HG03060 (cell line): ENCODE measurements around the gene PITX2.

ENCODE experiments used
- ATAC-seq: cut with Tn5 transposase; IDR thresholded peaks from one replicate; pipeline ENCODE4 v1.9.1; 2021; ENCODE audit warnings: low read depth, moderate number of reproducible peaks; ENCODE audit not compliant: unreplicated experiment

The PITX2 gene

DNA sequence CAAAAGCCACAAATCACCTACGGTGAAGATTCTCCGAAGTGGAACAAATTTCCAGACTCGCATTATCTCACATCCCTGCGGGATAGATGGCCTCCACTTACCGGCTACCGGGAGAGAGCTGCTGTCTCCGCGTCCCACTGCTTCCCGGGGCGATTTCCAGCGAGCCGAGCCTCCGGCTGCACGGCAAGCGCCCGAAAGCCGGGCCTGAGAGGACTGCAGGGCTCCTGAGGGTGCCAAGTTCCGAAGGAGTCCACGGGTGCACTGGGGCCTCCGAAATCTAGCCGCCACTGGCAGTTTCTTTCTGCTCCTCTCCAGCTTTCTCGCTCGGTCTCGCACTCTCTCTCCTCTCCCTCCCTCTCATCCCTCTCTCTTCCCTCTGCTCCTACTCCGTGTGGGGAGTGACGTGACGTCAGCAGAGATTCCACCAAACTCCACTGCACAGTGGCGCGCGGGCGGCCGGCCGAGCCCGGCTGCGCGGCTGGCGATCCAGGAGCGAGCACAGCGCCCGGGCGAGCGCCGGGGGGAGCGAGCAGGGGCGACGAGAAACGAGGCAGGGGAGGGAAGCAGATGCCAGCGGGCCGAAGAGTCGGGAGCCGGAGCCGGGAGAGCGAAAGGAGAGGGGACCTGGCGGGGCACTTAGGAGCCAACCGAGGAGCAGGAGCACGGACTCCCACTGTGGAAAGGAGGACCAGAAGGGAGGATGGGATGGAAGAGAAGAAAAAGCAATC, 14.0 kb upstream of the PITX2 start:
- no peak for ATAC-seq

DNA sequence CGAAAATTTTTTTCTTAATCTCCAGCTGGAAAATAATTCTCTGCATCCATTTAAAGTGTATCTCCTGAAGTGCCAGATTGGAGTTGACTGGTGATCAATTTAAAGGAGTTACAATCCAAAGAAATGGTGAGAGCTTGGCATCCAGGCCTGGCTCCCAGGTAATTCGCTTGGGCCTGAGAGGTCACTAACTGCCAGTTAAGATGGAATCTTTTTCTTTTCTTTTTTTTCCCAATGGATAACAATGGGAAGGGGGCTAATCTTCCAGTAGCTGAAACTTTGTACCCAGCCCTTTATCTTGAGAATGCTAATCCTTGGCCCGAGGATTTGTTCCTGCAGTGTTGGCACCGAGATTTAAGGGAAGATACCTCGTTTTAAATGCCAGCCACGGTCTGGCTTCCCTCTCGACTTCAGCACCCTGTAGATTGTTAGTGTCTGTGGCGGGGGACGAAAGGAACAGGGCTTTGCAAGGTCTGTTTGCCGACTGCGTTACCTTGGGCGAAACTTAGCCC, 13.3 kb upstream of the PITX2 start:
- no peak for ATAC-seq

DNA sequence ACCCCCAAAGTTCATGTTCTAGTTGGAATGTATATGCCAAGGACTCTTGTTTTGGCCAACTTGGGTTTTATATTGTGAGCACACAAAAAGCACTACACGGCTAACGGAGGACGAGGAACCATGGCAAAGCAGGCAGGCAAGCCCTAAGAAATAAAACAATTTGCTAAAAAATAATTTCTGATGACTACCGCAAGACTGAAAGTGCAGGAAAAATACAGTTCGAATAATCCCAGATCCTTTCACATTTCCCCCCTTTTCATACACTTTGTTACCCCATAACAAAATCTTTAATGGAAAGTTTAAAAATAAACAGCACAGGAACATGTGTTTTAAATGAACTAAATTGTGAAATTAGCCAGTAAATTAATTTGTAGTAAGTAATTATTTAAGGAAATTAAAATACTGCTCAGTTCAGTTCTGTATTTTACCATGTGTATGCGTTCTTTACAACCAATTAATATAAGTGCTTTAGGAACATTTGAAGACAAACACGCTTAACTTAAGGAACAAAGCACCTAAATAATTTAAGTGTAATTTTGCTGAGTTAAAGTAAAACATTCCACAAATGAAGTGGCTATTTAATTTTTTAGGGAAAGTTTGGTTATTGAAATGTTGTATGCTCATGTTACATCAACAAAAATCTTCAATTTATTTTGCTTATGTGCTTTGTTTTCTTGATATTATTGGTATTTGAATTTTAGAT, 12.4 kb upstream of the PITX2 start:
- ATAC-seq: no peak

DNA sequence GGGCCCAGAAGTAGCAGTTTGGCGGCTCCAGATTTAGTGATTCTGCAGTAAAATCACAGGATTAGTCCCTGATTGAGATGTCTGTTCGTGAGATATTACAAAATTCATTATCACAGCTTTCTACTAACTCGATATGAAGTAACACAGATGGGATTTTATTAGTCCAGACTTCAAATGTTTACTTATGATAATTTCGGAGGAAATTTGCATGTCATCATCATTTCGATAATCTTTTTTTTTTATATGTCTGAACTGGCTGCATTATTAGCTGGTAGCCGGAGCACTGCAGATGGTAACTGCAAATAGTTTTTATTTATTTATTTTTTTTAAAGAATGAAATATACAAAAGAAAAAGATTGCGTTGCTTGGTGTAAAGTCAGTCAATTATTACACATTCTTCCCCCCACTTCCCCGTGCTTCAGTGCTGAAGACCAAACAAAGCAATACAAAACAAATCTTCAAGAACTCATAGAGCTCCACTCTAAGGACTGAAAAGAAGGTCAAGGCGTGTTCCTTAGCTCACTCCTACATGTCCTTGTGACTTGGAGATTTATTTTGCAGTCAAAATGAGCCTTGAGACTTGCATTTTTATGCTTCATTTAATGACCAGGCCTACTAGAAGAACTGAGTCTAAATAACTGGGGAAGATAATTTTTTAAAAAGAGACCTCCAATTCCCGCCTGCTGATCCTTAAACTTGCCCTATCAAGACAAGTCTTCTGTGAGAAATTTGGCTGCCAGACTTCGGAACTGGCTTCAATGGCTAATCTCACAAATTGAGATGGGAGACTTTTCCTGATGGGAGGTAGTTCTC, 11.7 kb upstream of the PITX2 start:
- ATAC-seq: no peak

DNA sequence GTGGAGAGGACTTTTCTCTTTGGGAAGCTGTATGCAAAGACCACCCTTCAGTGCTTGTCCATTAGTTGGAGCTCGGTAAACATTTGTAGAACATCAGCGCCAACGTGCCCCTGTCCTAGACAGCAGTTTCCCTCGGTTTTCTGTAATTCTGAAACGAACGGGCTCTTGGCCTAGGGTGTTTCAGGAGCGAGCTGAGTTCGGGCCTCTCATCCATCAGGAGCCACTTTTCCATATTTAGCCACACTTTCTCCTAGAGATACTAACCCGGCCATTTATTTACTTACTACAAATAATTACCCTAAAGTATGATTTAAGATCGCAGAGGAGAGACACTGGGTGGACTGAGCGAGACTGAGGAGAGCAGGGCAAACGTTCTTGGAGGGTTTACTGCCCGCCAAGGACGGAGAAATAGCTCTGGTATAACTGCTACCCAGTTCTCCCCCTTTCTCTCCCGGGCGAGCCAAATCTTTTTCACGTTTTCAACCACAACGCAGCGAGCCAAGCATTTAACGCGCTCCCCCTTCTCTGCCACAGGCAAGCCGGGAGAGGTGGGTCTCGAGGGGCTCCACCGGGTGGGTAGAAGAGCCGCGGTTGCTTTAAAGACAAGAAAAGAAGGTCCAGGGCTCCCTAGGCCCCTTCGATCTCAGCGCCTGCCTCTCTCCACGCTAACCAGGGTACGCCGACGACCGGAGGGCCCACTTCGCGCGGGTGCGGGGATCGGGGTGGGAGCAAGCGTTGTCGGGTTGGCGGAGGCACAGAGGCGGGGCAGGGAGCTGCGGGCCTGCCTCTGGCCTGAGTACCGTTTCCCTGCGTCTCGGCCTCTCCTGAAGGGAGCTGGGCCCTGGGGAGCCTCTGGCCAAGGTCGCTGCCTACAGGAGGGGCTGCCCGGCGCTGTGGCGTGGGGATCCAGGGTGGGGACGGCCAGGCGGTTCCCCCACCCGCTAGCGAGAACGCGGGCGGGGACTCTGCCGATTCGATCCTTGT, 10.8 kb upstream of the PITX2 start:
- ATAC-seq: no peak

DNA sequence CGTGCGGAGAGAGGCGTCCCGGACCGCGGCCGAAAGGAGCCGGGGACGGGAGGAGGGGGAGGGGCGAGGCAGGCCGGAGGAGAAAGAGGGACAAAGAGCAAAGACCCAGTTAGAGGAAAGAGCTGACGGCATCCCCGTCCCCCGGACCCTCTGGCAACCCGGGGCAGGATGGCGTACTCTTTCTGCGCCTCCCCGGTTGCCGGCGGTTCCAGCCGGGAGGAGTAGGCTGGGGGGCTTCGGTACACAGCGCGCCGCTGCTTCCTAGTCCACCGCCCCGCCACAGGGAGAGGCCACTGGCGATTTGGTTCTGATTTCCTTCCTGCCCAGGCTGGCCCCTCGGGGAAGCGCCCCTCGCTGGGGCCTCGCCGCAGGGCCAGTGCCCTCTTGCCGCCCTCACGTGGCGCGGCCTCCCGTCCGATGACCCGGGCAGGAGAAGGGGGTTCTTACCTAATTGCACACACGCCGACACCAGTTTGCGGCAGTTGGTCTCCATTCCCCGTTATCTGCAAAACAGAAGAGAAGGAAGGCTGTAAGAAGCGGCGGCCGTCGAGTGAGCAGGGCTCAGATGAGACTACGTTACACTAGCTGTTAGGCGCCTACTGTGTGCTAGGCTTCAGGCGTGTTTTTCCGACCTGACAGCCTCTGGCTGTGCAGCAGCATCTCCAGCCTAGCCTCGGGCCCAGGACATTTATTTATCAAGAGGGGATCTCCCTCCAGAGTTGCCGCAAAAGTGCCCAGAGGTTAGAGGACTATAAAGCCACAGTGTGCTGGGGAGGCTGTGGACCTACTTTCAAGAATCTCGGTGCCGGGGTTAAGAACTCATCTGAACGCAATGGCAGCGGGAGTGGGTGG, 9.9 kb upstream of the PITX2 start:
- no peak for ATAC-seq

DNA sequence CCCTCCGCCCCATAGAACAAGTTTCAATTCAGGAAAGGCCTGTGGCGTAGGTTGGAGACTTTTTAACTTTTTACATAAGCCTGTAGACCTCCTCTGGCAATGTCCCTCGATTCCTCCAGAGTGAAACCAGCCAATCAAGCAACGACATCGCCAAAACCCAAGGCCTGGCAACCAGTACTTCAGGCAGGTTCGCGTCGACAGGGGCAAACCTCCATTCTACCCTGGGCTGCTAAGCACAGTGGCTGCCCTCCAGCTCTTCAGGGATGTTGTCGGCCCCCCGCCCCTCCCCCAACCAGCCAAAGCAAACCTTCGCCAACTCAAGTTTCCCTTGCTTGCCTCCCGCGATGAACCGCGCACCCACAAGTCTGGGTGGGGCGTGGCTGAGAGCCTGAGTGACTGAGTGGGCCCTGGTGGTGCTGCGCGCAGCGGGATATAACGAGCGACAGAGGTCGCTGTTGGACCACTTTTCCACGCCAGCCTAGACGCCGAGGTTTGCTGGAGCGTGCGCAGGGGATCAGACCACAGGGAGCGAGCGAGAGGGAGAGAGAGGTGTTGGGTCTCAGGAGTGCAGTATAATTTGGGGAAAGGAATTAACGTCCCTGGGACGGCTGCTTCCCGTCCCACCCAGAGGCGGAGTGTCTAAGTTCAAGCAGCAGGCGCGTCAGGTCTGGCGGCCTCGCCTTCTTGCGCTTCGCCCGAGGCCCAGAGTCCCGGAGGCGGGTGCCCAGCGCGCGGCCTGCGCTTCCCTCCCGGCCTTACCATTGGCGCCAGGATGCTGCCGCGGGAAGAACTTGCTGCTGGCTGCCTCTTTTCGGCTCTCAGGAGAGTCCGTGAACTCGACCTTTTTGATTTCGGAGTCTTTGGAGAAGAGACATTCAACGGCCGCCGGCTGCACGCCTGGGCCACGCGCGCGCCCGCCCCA, 9.0 kb upstream of the PITX2 start:
- peak; percentile 70 for ATAC-seq

DNA sequence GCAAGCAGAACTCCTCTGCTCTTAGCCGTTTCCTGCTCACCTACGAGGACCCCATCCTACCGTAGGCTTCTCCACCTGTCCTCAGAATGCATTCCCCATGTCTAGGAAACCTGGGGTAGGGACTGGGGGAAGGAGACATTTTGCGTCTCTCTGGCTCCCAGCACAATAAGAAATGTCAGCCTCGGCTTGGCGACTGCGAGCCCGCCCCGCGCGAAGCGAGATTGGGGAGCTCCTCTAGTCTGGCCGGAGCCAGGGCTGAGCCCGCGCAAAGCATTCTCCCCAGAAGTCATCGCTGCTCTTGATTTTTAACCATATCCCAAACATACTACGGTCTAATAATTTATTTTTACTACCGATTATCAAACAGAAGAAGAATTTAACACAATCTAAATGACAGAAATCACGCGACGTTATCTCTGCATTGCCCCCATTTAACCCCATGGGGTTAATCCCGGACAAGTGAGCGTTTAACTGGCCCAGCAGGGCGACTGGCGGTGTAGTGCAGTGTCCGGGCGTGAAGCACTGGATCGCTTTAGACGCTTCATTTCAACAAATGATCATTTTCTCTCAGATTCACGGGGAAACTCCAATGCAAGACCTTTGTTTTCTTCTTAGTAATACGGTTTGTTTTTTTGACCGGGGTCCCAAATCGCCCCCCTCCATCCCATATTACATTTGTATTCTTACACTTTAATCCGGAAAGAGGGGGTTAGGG, 8.0 kb upstream of the PITX2 start:
- ATAC-seq: no peak

DNA sequence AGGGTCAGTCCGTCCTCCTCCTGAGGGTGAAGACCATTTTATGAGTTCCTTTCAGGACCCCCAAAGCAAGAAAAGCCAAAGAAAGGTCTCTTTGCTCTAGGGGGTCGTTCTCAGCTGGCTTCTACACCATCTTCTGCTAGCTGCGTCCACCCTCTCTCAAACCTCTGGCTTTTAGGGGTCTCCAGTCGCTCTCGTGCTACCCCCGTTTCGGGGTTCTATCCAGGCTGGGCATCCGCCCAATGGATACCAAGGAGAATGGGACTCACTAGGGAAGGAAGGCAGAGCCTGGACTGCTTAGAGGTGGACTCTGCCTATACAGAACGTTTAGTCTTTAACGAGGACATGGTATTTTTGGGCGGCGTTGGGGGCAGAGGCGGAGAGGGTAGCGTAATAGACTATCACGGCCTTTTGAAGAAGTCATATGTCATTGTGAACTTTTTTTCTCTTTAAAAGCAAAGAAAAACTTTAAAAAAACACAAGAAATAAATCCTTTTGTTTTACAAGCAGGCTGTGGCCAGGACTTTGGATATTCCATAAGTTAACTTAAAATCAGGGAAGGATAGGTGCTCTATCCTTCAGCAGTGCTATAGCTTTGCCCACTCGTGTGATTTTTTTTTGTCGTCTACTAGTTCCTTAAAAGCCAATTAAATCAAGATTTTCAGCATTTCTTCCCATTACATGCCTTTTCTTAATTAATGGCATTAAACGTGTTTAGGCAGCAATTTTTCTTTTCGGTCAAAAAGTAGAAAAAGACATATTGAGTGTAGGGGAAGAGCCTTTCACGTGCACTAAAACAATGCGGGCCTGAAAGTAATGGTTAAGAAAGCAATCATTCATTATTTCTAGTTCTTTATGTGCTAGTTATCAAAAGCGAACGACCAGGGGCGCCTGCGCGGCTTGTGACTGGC, 7.2 kb upstream of the PITX2 start:
- no peak for ATAC-seq

DNA sequence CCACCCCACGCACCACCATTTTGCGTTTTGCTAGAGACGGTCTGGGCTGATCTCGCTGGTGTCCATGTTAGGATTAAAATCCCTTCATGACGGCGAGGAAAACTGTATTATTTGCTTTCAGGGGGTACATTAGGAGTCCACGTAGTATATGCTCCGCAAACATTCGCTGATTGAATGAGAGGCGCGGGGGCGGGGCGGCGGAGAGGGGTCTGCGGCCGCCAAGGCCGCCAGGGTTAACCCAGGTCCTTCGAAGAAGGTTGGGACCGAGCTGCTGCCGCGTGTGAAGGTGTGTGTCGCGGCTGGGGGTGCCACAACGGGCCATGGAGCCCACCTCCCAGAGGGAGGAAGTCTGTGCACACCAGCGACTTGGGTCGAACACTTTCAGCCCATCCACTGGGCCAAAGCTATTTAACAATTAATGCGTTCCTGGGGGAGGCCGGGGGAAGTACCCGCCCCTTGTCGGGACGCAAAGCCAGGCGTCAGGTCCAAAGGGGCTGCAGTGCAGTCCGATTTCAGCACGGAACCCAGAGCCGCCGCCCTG, 6.4 kb upstream of the PITX2 start:
- ATAC-seq: no peak

DNA sequence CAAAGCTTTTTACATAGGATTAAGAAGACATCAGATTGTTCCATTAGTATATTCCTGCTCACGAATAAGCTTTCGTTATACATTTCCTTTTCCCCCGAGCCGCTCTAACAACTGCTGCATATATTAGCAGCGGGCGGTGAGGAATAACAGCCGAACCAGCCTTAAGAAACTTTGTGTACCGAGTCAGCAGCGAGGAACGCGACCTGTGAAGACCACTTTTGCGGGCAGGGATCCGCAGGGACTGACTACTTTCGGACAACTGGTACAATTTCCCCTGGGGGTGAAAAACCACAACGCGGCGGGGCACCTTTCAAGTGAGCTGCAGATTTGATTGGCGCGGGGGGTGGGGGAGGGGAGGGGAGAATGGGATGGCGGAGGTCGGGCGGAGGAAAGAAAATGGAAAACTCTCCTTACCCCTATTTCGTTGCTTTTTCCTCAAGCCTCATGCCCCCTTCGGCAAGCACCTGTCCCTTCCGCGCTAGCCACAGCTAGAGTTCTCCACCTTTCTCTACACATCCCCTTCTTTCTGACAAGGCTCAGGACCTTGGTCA, 5.9 kb upstream of the PITX2 start:
- ATAC-seq: no peak

DNA sequence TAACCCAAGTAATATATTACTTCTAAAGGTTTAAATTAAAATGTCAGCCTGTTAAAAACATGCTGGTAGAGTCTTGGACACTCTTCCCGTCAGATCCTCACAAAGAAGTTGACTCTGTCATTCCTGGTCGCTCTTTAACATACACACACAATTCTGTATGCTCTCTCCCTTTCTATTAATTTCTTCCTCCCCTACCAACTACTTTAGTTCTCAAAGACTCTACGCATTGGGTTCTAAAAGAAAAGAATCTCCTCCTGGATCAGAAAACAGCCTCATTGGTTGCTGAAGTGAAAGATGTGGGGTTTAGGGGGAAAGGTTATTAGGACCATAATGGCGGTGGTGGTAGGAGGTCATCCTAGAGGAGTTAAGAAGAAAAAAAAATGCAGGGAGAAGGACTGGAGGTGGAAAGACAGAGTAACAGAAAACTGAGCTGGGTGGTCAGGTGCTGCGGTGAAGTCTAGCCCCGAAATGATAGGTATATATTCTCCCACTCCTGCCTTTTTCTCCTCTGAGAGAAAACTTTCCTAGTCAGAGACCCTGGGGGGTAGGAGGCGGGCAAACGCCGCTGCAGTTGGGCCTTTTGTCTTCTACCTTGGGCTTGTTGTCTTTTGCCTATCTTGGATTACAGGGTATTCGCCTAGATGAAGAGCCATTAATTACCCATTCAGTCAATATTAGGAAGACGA, 5.2 kb upstream of the PITX2 start:
- ATAC-seq: no peak

DNA sequence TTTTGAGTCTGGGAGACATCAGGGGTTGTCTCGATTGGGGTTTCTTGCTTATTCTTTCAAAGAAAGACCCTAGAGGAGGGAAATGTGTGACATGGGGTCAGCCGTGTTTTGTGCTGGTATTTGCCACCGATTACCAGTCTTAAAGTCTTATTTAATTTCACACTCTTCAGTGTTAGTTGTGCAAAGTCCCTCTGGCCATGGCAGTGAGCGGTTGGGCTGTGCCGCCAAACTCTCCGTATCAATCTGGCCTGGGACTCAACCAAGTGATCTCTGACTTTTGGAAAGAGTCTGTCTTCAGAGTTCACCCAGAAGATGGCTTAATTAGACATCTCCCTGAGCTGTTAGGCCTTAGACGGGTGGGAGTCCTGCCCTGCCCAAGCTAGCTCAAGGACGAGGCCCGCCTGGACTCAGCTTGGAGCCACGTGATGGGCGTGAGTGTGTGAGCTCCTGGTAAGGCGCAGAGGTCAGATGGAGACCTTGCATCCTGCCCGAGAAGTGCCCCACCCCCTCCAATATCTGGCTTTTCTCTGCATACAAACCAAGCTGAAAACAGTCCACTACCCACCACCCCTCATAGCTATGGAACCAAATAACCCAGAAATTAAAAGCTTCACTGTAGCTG, 3.8 kb upstream of the PITX2 start:
- ATAC-seq: no peak

DNA sequence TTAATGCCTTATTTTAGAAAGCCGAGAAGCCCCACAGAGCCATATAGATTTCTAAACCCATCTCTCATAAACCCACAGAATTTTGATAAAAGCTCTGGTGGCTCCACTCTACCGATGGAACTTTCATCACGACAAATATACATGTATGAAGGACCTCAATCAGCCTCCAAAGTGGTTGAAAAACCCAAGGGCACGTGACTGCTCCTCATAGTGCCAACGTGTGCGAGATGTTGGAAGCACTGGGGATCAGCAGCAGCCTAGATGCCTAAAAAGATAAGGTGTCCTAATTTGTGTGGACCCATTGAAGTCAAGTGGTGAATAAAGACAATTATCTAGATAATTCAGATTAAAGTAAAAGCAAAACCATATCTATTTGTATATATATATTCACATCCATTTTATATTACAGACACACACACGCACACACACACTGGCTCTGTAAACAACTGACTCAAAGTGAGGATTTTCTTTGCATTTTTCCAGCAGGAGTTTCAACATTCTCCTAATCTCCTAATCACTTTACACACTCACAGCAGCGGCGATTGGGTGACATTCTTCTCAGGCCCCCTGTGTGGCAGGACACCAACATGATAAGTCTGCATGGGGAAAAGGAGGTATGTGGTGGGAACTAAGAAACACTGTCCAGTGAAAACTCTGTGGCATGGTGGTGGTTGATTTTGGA, 2.8 kb upstream of the PITX2 start:
- ATAC-seq: no peak
